OCI-LY7 (cell line): ENCODE results near the gene RGS10. TPM values are rescaled to one million over a fixed set of nuclear protein-coding genes. Genes with fewer than 3 reads are reported as not detected.
"Not testable (repeated sequence)": the region's sequence is repeated elsewhere in the genome, so short reads cannot be mapped to it uniquely, and the experiment has no call there.

Source experiments
- BruUV-seq: library from RNA; stranded (reverse); fragments of 400-500 nt; replicated peaks from 2 replicates; lab custom pipeline; 2021; lab: Mats Ljungman, UMichigan
- CTCF ChIA-PET: fragments of 300-600 bp; sonication (Branson Sonifier 250); formaldehyde crosslinking; loops from one replicate; lab custom pipeline; 2022; ENCODE audit warnings: antibody characterized with exemption; ENCODE audit not compliant: unreplicated experiment; lab: Charles Lee
- POLR2A ChIA-PET: fragments of 300-600 bp; sonication (Branson Sonifier 250); formaldehyde crosslinking; loops from one replicate; lab custom pipeline; 2022; ENCODE audit warnings: antibody characterized with exemption; lab: Charles Lee
- DNase-seq: peaks from one replicate; pipeline ENCODE4 v3.0.0-alpha.2; 2015; ENCODE audit warnings: low spot score
- H2AFZ ChIP-seq: fragments of 200-600 bp; sonication (generic), shearing (Covaris generic); 2 replicates; pipeline ENCODE4 v1.6.1; 2014; ENCODE audit warnings: mild to moderate bottlenecking, antibody characterized with exemption, low read length, moderate library complexity
- H3K27ac ChIP-seq: fragments of 200-600 bp; sonication (generic); 2 replicates; pipeline ENCODE4 v1.5.1; 2014; ENCODE audit warnings: mixed run types, low read depth, mild to moderate bottlenecking, moderate library complexity, low read length, inconsistent platforms; ENCODE audit not compliant: poor library complexity, severe bottlenecking
- H3K36me3 ChIP-seq: fragments of 200-600 bp; sonication (generic); 2 replicates; pipeline ENCODE4 v1.6.1; 2014; ENCODE audit warnings: mild to moderate bottlenecking, antibody characterized with exemption, low read length, moderate library complexity, mixed read lengths; ENCODE audit not compliant: insufficient read depth
- H3K4me1 ChIP-seq: fragments of 200-600 bp; sonication (generic); 2 replicates; pipeline ENCODE4 v1.5.1; 2014; ENCODE audit warnings: mild to moderate bottlenecking, low read length; ENCODE audit not compliant: insufficient read depth, poor library complexity, severe bottlenecking
- H3K4me2 ChIP-seq: fragments of 200-600 bp; sonication (generic); 2 replicates; pipeline ENCODE4 v1.6.1; 2014; ENCODE audit warnings: mild to moderate bottlenecking, low read length
- H3K4me3 ChIP-seq: fragments of 200-600 bp; sonication (generic); 2 replicates; pipeline ENCODE4 v1.5.1; 2014; ENCODE audit warnings: mild to moderate bottlenecking, low read depth, low read length; ENCODE audit not compliant: poor library complexity, severe bottlenecking
- H3K79me2 ChIP-seq: fragments of 200-600 bp; sonication (generic); 2 replicates; pipeline ENCODE4 v1.6.1; 2016; ENCODE audit warnings: low read depth, mild to moderate bottlenecking, low read length, moderate library complexity, mixed read lengths; ENCODE audit not compliant: insufficient read depth
- H3K9me2 ChIP-seq: fragments of 200-600 bp; sonication (generic); 2 replicates; pipeline ENCODE4 v1.6.1; 2016; ENCODE audit warnings: mild to moderate bottlenecking, low read length, mixed read lengths; ENCODE audit not compliant: insufficient read depth
- H3K9me3 ChIP-seq: fragments of 200-600 bp; sonication (generic); 2 replicates; pipeline ENCODE4 v1.6.1; 2014; ENCODE audit warnings: mild to moderate bottlenecking, mixed run types, low read length, mixed read lengths
- H4K20me1 ChIP-seq: fragments of 200-600 bp; sonication (generic); 2 replicates; pipeline ENCODE4 v1.6.1; 2014; ENCODE audit warnings: mild to moderate bottlenecking, antibody characterized with exemption, low read length, moderate library complexity, mixed read lengths; ENCODE audit not compliant: insufficient read depth
- EZH2phosphoT487 ChIP-seq: fragments of 200-600 bp; sonication (generic); IDR thresholded peaks from 2 replicates; pipeline ENCODE4 v1.6.1; 2018; ENCODE audit warnings: low read depth, borderline replicate concordance, mild to moderate bottlenecking, mixed run types, antibody characterized with exemption, low read length, moderate library complexity, mixed read lengths
- intact Hi-C: fragments of 100-400 bp; cut with micrococcal nuclease; formaldehyde crosslinking; loops from one replicate; pipeline ENCODE4 v1.10.0; 2022; ENCODE audit not compliant: unreplicated experiment
- total RNA-seq, 2 experiments: library from RNA; depleted of rRNA in 1 of 2; stranded (reverse); fragments of >200 nt in 1 of 2; shearing (Covaris generic) in 1 of 2; gene quantifications; 2 replicates each; pipeline ENCODE4 v1.2.3, GENCODE V29; 2014 to 2022
- TF ChIP-seq, protein P1 (sequence below): fragments of 200-600 bp; sonication (generic); conservative IDR thresholded peaks from 2 replicates; pipeline ENCODE4 v1.5.1; 2014; ENCODE audit warnings: mild to moderate bottlenecking, antibody characterized with exemption, low read length, moderate library complexity, mixed read lengths

The RGS10 gene
- total RNA-seq, 2 experiments from 2014 or later, result 22.5 to 45.2 TPM

DNA sequence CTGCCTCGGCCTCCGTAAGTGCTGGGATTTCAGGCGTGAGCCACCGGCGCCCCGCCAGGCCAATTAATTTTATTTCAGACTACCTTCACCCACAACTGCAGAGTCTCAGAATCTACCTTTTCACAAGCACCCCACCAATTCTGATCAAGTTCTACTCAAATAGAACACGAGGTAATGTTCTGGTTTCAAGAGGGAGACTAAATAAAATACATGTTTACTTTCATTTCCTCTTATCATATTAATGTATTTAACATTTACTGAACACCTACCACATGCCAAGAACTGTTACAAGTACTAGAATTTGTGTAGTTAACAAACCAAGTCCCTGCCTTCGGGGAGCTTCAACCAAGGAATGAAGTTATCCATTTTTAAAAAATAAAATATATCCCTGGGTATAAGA lies 25.5 kb upstream of the RGS10 start:
- intact Hi-C loops, result no loop called here

DNA sequence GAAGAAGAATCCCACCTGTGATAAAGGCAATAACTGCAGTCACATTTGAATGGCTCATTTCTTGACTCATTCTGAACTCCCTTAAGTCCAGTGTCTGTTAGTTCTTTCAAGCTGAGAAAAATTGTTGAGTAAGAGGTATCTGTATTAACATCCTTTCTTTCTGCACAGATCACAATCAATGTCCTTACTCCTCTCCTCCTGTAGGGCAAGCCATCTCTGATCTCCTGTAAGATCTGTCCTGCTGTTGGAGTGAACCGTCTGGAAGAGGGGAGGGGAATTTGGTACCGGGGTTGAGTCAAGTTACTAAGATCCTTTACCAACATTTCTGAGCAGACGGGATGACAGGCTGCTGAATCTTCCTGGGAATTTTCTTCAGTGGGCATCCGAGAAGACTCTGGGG lies 19.6 kb upstream of the RGS10 start:
- DNase-seq, result no peak
- Histone ChIP-seq H3K4me1 (peaks cover 9% of the 10 kb centered on the region), H3K4me2 (no peak overlapping the region), H4K20me1 (no peaks in the 10 kb centered on the region), H3K9me3 (no peaks in the 10 kb centered on the region), H3K4me3 (no peak overlapping the region), H3K79me2 (no peaks in the 10 kb centered on the region), H3K27ac (no peak overlapping the region), H3K9me2 (no peaks in the 10 kb centered on the region), H2AFZ (no peak overlapping the region), H3K36me3 (no peaks in the 10 kb centered on the region)
- intact Hi-C loops, result no loop called here
- ChIA-PET CTCF (no interaction called here), POLR2A (no interaction called here)
- TF ChIP-seq, protein P1, sequence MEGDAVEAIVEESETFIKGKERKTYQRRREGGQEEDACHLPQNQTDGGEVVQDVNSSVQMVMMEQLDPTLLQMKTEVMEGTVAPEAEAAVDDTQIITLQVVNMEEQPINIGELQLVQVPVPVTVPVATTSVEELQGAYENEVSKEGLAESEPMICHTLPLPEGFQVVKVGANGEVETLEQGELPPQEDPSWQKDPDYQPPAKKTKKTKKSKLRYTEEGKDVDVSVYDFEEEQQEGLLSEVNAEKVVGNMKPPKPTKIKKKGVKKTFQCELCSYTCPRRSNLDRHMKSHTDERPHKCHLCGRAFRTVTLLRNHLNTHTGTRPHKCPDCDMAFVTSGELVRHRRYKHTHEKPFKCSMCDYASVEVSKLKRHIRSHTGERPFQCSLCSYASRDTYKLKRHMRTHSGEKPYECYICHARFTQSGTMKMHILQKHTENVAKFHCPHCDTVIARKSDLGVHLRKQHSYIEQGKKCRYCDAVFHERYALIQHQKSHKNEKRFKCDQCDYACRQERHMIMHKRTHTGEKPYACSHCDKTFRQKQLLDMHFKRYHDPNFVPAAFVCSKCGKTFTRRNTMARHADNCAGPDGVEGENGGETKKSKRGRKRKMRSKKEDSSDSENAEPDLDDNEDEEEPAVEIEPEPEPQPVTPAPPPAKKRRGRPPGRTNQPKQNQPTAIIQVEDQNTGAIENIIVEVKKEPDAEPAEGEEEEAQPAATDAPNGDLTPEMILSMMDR, result no peak
- TF ChIP-seq EZH2phosphoT487, result no peak
- BruUV-seq, result no TSS peak

More for the DNA sequence above, 25.5 kb upstream of the RGS10 start:
- Histone ChIP-seq H3K9me2 (no peaks in the 10 kb centered on the region), H2AFZ (no peak overlapping the region), H3K4me1 (peaks cover 22% of the 10 kb centered on the region), H4K20me1 (no peaks in the 10 kb centered on the region), H3K9me3 (no peaks in the 10 kb centered on the region), H3K4me3 (no peak overlapping the region), H3K36me3 (peaks cover 16% of the 10 kb centered on the region), H3K27ac (no peak overlapping the region), H3K4me2 (peak overlapping the region; percentile 21), H3K79me2 (no peaks in the 10 kb centered on the region)
- peak; percentile 9 for DNase-seq
- CTCF ChIA-PET, result no interaction called here
- no TSS peak for BruUV-seq
- POLR2A ChIA-PET, result interaction anchor here (1.1 kb wide), 1 partner anchor 11 kb away, joined by 3 read pairs; no protein-coding TSS in a partner anchor
- TF ChIP-seq, protein P1, result no peak
- TF ChIP-seq EZH2phosphoT487, result no peak

DNA sequence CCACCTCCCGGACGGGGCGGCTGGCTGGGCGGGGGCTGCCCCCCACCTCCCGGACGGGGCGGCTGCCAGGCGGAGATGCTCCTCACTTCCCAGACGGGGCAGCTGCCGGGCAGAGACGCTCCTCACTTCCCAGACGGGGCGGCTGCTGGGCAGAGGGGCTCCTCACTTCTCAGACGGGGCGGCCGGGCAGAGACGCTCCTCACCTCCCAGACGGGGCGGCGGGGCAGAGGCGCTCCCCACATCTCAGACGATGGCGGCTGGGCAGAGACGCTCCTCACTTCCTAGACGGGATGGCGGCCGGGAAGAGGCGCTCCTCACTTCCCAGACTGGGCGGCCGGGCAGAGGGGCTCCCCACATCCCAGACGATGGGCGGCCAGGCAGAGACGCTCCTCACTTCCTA lies 17.0 kb upstream of the RGS10 start:
- H3K9me3 ChIP-seq, H3K27ac ChIP-seq, H2AFZ ChIP-seq, intact Hi-C loops, H3K9me2 ChIP-seq, DNase-seq, CTCF ChIA-PET, H3K79me2 ChIP-seq, H4K20me1 ChIP-seq, H3K4me2 ChIP-seq, H3K4me1 ChIP-seq, H3K36me3 ChIP-seq, H3K4me3 ChIP-seq, POLR2A ChIA-PET, BruUV-seq: not testable (repeated sequence)

DNA sequence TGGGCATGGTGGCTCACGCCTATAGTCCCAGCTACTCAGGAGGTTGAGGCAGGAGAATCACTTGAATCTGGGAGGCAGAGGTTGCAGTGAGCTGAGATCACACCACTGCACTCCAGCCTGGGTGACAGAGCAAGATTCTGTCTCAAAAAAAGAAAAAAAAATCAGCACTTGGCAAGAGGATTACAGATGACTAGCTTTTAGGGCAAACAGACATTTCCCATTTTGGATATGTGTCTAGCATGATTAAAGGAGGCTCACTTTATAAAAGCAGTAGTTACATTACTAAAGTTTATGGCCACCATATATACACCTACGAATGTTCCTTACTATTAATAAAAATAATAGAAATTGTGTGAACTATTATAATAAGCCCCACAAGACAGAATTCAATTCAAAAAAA lies 13.6 kb upstream of the RGS10 start:
- H3K27ac ChIP-seq, H3K79me2 ChIP-seq, intact Hi-C loops, H3K9me3 ChIP-seq, H3K36me3 ChIP-seq, H4K20me1 ChIP-seq, H3K9me2 ChIP-seq, H3K4me1 ChIP-seq, H3K4me2 ChIP-seq, BruUV-seq, H2AFZ ChIP-seq, DNase-seq, H3K4me3 ChIP-seq: not testable (repeated sequence)
- CTCF ChIA-PET, result interaction anchor here (0.6 kb wide), 1 partner anchor 13 kb away, joined by 3 read pairs; the partner anchor contains the start of gene RGS10
- POLR2A ChIA-PET, result interaction anchor here (0.5 to 1.0 kb wide), 3 partner anchors 8 to 148 kb away, joined by 3 to 7 read pairs (median 3); no protein-coding TSS in a partner anchor
